Mesothelial cell of epicardium (in vitro differentiated cells): ENCODE results near the gene CLTCL1. TPM values are rescaled to one million over a fixed set of nuclear protein-coding genes. Genes with fewer than 3 reads are reported as not detected.

ENCODE experiments used
- DNase-seq, 2 experiments: peaks; one replicate each; pipeline ENCODE4 v3.0.0; 2021; ENCODE audit warnings: low spot score in 2 of 2; ENCODE audit not compliant: unreplicated experiment in 2 of 2
- H3K27ac Mint-ChIP-seq: 2 replicates; pipeline ENCODE4 v1.8.0; 2021; ENCODE audit warnings: mixed read lengths
- H3K27me3 Mint-ChIP-seq: 2 replicates; pipeline ENCODE4 v1.8.0; 2021; ENCODE audit warnings: low read depth, mixed read lengths
- H3K36me3 Mint-ChIP-seq: 2 replicates; pipeline ENCODE4 v1.8.0; 2021; ENCODE audit warnings: mixed read lengths
- H3K4me1 Mint-ChIP-seq: 2 replicates; pipeline ENCODE4 v1.8.0; 2021; ENCODE audit warnings: mixed read lengths
- H3K4me3 Mint-ChIP-seq: 2 replicates; pipeline ENCODE4 v1.8.0; 2021; ENCODE audit warnings: mild to moderate bottlenecking, moderate library complexity, mixed read lengths
- H3K9me3 Mint-ChIP-seq: 2 replicates; pipeline ENCODE4 v1.8.0; 2021; ENCODE audit warnings: mixed read lengths
- total RNA-seq: library from RNA; stranded (reverse); gene quantifications from 3 replicates; pipeline ENCODE4 v1.2.1, GENCODE V29; 2021
- TF ChIP-seq, protein P1 (sequence below): fragments of 200-600 bp; sonication (generic); IDR thresholded peaks from one replicate; pipeline ENCODE4 v1.5.0; 2021; ENCODE audit warnings: antibody characterized with exemption; ENCODE audit not compliant: unreplicated experiment

Gene CLTCL1
- total RNA-seq, 1 donor from 2014 or later: 5.9 TPM

DNA sequence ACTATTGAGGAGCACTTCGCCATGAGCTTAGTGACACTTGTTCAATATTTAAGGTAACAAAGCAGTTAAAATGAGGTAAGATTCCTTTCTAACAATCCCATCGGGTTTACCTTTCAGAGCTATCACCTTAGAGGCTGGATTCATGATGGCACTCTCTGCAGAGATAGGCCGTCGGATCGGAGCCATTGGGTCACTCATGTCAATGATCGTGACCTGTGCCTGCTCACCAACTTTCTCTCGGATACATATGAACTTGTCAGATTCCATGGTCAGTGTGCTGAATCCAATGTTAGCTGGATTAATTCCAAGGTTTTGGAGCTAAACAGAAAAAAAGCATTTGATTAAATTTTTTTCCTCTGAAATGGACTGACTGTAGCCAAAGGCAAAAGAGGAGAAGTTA lies 16.0 kb downstream of the CLTCL1 start:
- Mint-ChIP-seq H3K36me3 (no peaks in the 10 kb centered on the region), H3K4me3 (no peak overlapping the region), H3K27me3 (no peaks in the 10 kb centered on the region), H3K27ac (no peak overlapping the region), H3K4me1 (peaks cover 2% of the 10 kb centered on the region), H3K9me3 (no peaks in the 10 kb centered on the region)
- no peak for DNase-seq
- TF ChIP-seq, protein P1, sequence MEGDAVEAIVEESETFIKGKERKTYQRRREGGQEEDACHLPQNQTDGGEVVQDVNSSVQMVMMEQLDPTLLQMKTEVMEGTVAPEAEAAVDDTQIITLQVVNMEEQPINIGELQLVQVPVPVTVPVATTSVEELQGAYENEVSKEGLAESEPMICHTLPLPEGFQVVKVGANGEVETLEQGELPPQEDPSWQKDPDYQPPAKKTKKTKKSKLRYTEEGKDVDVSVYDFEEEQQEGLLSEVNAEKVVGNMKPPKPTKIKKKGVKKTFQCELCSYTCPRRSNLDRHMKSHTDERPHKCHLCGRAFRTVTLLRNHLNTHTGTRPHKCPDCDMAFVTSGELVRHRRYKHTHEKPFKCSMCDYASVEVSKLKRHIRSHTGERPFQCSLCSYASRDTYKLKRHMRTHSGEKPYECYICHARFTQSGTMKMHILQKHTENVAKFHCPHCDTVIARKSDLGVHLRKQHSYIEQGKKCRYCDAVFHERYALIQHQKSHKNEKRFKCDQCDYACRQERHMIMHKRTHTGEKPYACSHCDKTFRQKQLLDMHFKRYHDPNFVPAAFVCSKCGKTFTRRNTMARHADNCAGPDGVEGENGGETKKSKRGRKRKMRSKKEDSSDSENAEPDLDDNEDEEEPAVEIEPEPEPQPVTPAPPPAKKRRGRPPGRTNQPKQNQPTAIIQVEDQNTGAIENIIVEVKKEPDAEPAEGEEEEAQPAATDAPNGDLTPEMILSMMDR: no peak

DNA sequence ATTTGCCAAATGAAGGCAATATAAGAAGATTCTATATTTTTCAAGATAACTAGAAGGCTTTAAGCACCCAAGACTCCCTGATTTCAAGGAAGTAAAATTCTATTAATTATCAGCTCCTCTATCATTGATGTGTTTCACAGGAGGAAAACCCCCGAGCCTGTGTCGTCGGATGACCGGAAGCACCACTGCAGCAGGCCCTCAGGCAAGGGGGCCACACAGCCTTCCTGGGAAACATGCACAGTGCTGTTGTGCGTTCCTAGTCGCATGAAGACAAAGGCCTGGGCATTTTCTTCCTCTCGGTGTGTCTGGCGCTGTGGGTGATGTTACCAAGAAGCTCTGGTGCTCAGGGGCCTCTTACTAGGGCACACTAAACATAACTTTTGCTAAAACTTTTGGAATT lies 16.4 kb downstream of the CLTCL1 start:
- peaks cover 2% of the 10 kb centered on the region for H3K4me1 Mint-ChIP-seq
- TF ChIP-seq, protein P1: no peak
- H3K9me3 Mint-ChIP-seq: no peaks in the 10 kb centered on the region
- H3K27me3 Mint-ChIP-seq: no peaks in the 10 kb centered on the region
- H3K27ac Mint-ChIP-seq: no peak overlapping the region
- H3K4me3 Mint-ChIP-seq: no peak overlapping the region
- no peaks in the 10 kb centered on the region for H3K36me3 Mint-ChIP-seq
- DNase-seq: no peak

DNA sequence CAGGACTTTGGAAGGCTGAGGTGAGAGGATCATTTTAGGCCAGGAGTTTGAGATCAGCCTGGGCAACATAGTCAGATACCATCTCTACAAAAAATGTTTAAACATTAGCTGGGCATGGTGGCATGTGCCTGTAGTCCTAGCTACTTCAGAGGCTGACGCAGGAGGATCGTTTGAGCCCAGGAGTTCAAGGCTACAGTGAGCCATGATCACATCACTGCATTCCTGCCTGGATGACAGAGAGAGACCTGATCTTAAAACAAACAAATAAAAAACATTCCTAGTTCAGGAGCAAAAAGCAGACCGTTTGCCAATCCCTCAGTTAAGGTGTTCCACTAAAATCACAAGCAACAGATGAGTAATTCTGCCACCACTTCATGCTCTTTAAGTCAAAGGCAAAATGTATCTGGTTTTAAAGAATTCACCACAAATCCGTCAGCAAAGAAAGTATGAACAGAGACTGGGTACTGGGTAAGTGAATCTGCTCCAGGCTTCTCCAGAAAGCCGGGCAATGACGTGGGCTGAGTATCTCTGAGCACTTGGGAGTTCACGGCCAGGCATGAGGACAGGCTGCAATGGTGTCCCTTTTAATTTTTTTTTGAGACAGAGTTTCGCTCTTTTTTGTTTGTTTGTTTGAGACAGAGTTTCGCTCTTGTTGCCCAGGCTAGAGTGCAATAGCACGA lies 19.5 kb downstream of the CLTCL1 start:
- TF ChIP-seq, protein P1: no peak
- peaks cover 4% of the 10 kb centered on the region for H3K9me3 Mint-ChIP-seq
- H3K27me3 Mint-ChIP-seq: no peaks in the 10 kb centered on the region
- peaks cover 5% of the 10 kb centered on the region for H3K36me3 Mint-ChIP-seq
- H3K4me1 Mint-ChIP-seq: peaks cover 2% of the 10 kb centered on the region
- no peak overlapping the region for H3K4me3 Mint-ChIP-seq
- no peak overlapping the region for H3K27ac Mint-ChIP-seq
- DNase-seq: no peak

DNA sequence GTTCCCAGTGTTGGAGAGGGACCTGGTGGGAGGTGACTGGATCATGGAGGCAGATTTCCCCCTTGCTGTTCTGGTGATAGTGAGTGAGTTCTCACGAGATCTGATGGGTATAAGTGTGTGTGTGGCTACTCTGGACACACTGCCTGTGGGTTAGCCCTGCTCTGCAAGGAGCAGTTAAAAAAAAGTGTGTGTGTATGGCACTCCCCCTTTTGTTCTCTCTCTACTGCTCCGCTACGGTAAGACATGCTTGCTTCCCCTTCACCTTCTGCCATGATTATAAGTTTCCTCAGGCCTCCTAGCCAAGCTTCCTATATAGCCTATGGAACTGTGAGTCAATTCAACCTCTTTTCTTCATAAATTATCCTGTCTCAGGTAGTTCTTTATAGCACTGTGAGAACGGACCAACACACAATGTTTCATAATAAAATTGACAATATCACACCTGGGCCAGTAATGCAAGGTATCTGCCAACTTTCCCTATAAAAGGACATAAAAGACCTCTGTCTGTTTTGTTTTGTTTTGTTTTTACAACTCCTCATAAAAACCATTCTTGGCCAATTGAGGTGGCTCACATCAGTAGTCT lies 20.2 kb downstream of the CLTCL1 start:
- Mint-ChIP-seq H3K27ac (no peak overlapping the region), H3K9me3 (peaks cover 10% of the 10 kb centered on the region), H3K36me3 (peaks cover 5% of the 10 kb centered on the region), H3K4me3 (no peak overlapping the region), H3K27me3 (no peaks in the 10 kb centered on the region), H3K4me1 (peaks cover 2% of the 10 kb centered on the region)
- TF ChIP-seq, protein P1: no peak
- no peak for DNase-seq

DNA sequence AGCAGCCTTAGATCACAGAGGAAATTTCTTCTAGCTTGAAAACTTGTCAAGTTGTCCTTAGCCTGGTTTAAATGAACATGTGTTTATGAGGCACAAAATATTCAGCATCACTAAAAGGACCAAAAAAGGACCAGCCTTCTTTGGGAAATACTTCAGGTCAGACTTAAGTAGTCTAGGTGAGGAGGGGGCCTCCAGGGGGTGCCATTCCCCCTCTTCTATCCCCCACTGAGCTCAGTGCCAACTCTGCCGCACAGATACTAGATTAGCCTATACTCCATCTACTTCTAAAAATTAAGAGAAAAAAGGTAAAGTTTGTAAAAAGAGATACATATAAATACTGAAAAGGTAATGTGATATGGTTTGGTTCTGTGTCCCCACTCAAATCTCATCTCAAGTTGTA lies 20.6 kb downstream of the CLTCL1 start:
- DNase-seq: no peak
- Mint-ChIP-seq H3K4me1 (peaks cover under 1% of the 10 kb centered on the region), H3K4me3 (no peak overlapping the region), H3K27me3 (no peaks in the 10 kb centered on the region), H3K27ac (no peak overlapping the region), H3K36me3 (peaks cover 5% of the 10 kb centered on the region), H3K9me3 (peaks cover 14% of the 10 kb centered on the region)
- TF ChIP-seq, protein P1: no peak
